Keratinocyte (primary cell): ENCODE data around the gene COL25A1. TPM values are rescaled to one million over a fixed set of nuclear protein-coding genes. Genes with fewer than 3 reads are reported as not detected.

ENCODE experiments used
- DNase-seq: peaks from one replicate; pipeline ENCODE4 v3.0.0-alpha.2; 2011; ENCODE audit warnings: low read depth, missing footprints, low spot score
- FAIRE-seq: peaks from 2 replicates; lab custom pipeline; 2011; peaks lifted over from hg19 to GRCh38; lab: Jason Lieb, UNC
- H2AFZ ChIP-seq: 2 replicates; pipeline ENCODE4 v1.6.0; 2012; ENCODE audit warnings: low read length, control low read depth, inconsistent platforms; ENCODE audit not compliant: control insufficient read depth
- H3K27ac ChIP-seq: 2 replicates; pipeline ENCODE4 v1.5.1; 2011; ENCODE audit warnings: low read length; ENCODE audit not compliant: control insufficient read depth, insufficient read depth
- H3K27me3 ChIP-seq: 3 replicates; pipeline ENCODE4 v1.6.0; 2011; ENCODE audit warnings: low read length; ENCODE audit not compliant: control insufficient read depth, insufficient read depth; ENCODE audit errors: extremely low read depth
- H3K36me3 ChIP-seq, 2 experiments: 2 replicates in 1 of 2; 3 replicates in 1 of 2; pipeline ENCODE4 v1.5.1; 2011; ENCODE audit warnings: low read length in 2 of 2, mild to moderate bottlenecking in 1 of 2; ENCODE audit not compliant: control insufficient read depth in 2 of 2, insufficient read depth in 2 of 2; ENCODE audit errors: extremely low read depth in 1 of 2
- H3K4me1 ChIP-seq: 3 replicates; pipeline ENCODE4 v1.5.1; 2011; ENCODE audit warnings: low read length; ENCODE audit not compliant: control insufficient read depth, insufficient read depth; ENCODE audit errors: extremely low read depth
- H3K4me2 ChIP-seq: 3 replicates; pipeline ENCODE4 v1.6.0; 2011; ENCODE audit warnings: low read depth, low read length; ENCODE audit not compliant: control insufficient read depth, insufficient read depth; ENCODE audit errors: extremely low read depth
- H3K4me3 ChIP-seq, 3 experiments: fragments of 200-600 bp in 1 of 3; sonication (generic) in 1 of 3; 2 replicates in 2 of 3; 3 replicates in 1 of 3; pipeline ENCODE4 v1.5.1; 2011 to 2016; ENCODE audit warnings: low read length in 3 of 3, mild to moderate bottlenecking in 3 of 3, control low read depth in 2 of 3, inconsistent platforms in 1 of 3, low read depth in 1 of 3, mixed read lengths in 1 of 3, mixed run types in 1 of 3, moderate library complexity in 1 of 3; ENCODE audit not compliant: control insufficient read depth in 2 of 3, insufficient read depth in 2 of 3; ENCODE audit errors: extremely low read depth in 1 of 3
- H3K79me2 ChIP-seq: 2 replicates; pipeline ENCODE4 v1.6.0; 2012; ENCODE audit warnings: low read length; ENCODE audit not compliant: control insufficient read depth, insufficient read depth
- H3K9ac ChIP-seq: 3 replicates; pipeline ENCODE4 v1.6.0; 2011; ENCODE audit warnings: low read length; ENCODE audit not compliant: control insufficient read depth, insufficient read depth; ENCODE audit errors: extremely low read depth
- H3K9me1 ChIP-seq: 3 replicates; pipeline ENCODE4 v1.6.0; 2011; ENCODE audit warnings: low read length; ENCODE audit not compliant: control insufficient read depth, insufficient read depth; ENCODE audit errors: extremely low read depth
- H3K9me3 ChIP-seq: 2 replicates; pipeline ENCODE4 v1.5.1; 2012; ENCODE audit warnings: low read depth, low read length; ENCODE audit not compliant: control insufficient read depth
- H4K20me1 ChIP-seq: 3 replicates; pipeline ENCODE4 v1.6.0; 2011; ENCODE audit warnings: low read length; ENCODE audit not compliant: control insufficient read depth, insufficient read depth; ENCODE audit errors: extremely low read depth
- EZH2 ChIP-seq: IDR thresholded peaks from one replicate; pipeline ENCODE4 v1.6.1; 2012; ENCODE audit warnings: inconsistent platforms, mild to moderate bottlenecking, low read length, moderate library complexity
- dilution Hi-C: fragments of 300-500 bp; cut with MboI; formaldehyde crosslinking; loops from one replicate; pipeline ENCODE4 v1.7.0; 2020; ENCODE audit warnings: low sequenced_read_pairs; ENCODE audit not compliant: extremely low pct_ligation_motif_present
- polyA plus RNA-seq, 5 experiments: library from polyadenylated mRNA; depleted of rRNA in 3 of 5; stranded (reverse) in 3 of 5; stranded (forward) in 1 of 5; unstranded in 1 of 5; fragments of >200 nt; gene quantifications; 1 replicate in 1 of 5; 2 replicates in 3 of 5; 3 replicates in 1 of 5; pipeline versions ENCODE4 v1.2.1 to v1.2.3, GENCODE V29; 2011 to 2012; ENCODE audit warnings: missing spikeins in 2 of 5, low read depth in 1 of 5, low replicate concordance in 1 of 5
- TF ChIP-seq, protein P1 (sequence below), 3 experiments: IDR thresholded peaks in 1 of 3; conservative IDR thresholded peaks in 1 of 3; optimal IDR thresholded peaks in 1 of 3; 2 replicates in 2 of 3; 3 replicates in 1 of 3; pipeline versions ENCODE3 to v1.5.1; 2011; ENCODE audit warnings: low read length in 3 of 3, mild to moderate bottlenecking in 3 of 3, moderate library complexity in 2 of 3, control low read depth in 1 of 3, inconsistent platforms in 1 of 3; ENCODE audit not compliant: insufficient read depth in 2 of 3; ENCODE audit errors: extremely low read depth in 1 of 3

Gene COL25A1
- polyA plus RNA-seq, 1 donor (not counting 4 experiments of a cell fraction or from before 2014, with no cell fraction given): not detected

DNA sequence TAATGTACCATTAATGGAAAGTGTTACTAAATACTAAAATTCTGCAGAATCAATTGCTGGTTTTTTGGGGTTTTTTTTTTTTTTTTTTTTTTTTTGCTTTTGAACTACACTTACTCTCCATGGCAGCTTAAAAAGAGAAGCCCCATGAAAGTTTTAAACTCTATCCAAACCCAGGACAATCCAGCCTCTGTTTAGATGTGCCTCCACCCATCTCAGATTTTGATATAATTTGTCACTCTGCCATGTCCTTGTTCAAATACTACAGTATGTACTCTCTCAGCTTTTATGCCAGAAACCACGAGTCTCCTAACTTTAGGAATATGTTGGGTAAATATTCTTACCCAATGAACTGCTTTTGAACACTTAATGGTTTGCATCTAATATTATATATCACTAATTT, 84.2 kb downstream of the COL25A1 start:
- Histone ChIP-seq H2AFZ (no peak overlapping the region), H3K79me2 (no peaks in the 10 kb centered on the region), H3K36me3 (no peaks in the 10 kb centered on the region), H3K27me3 (no peaks in the 10 kb centered on the region), H3K4me3 (no peak overlapping the region), H3K4me1 (no peaks in the 10 kb centered on the region), H3K4me2 (no peak overlapping the region), H3K9me1 (no peaks in the 10 kb centered on the region), H3K9ac (no peak overlapping the region), H4K20me1 (no peaks in the 10 kb centered on the region), H3K27ac (no peak overlapping the region), H3K9me3 (no peaks in the 10 kb centered on the region)
- TF ChIP-seq, protein P1, sequence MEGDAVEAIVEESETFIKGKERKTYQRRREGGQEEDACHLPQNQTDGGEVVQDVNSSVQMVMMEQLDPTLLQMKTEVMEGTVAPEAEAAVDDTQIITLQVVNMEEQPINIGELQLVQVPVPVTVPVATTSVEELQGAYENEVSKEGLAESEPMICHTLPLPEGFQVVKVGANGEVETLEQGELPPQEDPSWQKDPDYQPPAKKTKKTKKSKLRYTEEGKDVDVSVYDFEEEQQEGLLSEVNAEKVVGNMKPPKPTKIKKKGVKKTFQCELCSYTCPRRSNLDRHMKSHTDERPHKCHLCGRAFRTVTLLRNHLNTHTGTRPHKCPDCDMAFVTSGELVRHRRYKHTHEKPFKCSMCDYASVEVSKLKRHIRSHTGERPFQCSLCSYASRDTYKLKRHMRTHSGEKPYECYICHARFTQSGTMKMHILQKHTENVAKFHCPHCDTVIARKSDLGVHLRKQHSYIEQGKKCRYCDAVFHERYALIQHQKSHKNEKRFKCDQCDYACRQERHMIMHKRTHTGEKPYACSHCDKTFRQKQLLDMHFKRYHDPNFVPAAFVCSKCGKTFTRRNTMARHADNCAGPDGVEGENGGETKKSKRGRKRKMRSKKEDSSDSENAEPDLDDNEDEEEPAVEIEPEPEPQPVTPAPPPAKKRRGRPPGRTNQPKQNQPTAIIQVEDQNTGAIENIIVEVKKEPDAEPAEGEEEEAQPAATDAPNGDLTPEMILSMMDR (optimal IDR thresholded peaks at IDR 0.05 in 1 of 3, IDR thresholded peaks at IDR 0.05 in 1 of 3, conservative IDR thresholded peaks at IDR 0.05 in 1 of 3; ENCODE audit: extremely low read depth in 1 of 3, insufficient read depth in 2 of 3, low read length in 3 of 3): no peak
- no peak for TF ChIP-seq EZH2
- DNase-seq (no peak), FAIRE-seq (no peak)
- dilution Hi-C loops: no loop called here

DNA sequence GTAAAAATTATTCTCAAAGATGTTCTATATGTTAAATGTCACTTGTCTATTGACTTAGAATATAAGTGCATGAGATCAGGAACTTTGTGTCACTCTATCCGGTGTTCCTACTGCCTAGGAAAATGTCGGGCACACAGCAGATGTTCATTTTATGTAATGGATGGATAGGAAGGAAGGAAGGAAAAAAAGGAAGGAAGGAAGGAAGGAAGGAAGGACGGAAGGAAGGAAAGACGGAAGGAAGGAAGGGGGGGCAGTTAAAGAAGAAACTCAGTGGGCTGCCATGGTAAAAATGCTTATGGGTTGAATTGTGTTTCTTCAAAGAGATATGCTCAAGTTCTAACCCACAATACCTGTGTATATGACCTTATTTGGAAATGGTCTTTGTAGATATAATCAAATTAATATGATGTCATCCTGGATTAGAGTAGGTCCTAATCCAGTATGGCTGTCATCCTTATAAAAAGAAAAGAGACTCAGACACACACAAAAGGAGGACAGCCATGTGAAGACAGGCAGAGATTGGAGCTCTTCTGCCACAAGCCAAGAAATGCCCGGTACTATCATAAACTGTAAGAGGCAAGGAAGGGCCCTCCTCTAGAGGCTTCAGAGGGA, 86.3 kb downstream of the COL25A1 start:
- Histone ChIP-seq H3K27ac (no peak overlapping the region), H3K9me1 (no peaks in the 10 kb centered on the region), H3K27me3 (no peaks in the 10 kb centered on the region), H4K20me1 (no peaks in the 10 kb centered on the region), H3K4me3 (no peak overlapping the region), H3K4me2 (no peak overlapping the region), H3K36me3 (no peaks in the 10 kb centered on the region), H3K4me1 (no peaks in the 10 kb centered on the region), H2AFZ (no peak overlapping the region), H3K9ac (no peak overlapping the region), H3K9me3 (no peaks in the 10 kb centered on the region), H3K79me2 (no peaks in the 10 kb centered on the region)
- dilution Hi-C loops: no loop called here
- TF ChIP-seq, protein P1 (optimal IDR thresholded peaks at IDR 0.05 in 1 of 3, IDR thresholded peaks at IDR 0.05 in 1 of 3, conservative IDR thresholded peaks at IDR 0.05 in 1 of 3; ENCODE audit: extremely low read depth in 1 of 3, insufficient read depth in 2 of 3, low read length in 3 of 3): no peak
- TF ChIP-seq EZH2: no peak
- DNase-seq: no peak
- FAIRE-seq: no peak
